Smooth muscle cell of the pulmonary artery (primary cell): ENCODE results near the gene RNF175. TPM values are rescaled to one million over a fixed set of nuclear protein-coding genes. Genes with fewer than 3 reads are reported as not detected.

ENCODE experiments used
- total RNA-seq: library from RNA; depleted of rRNA; stranded (reverse); fragments of >200 nt; gene quantifications from 2 replicates; pipeline ENCODE4 v1.2.3, GENCODE V29; 2014

RNF175 gene
- total RNA-seq, result not detected in 2 replicates

GRCh38 chr4:153759407-153760316, at the start of gene RNF175:
TSS of gene RNF175 (minus strand) at chr4:153760024. CDS start at chr4:153759862, 162 bp downstream.

GRCh38 chr4:153788413-153789276, 28.8 kb upstream of the RNF175 start, which contains the start of gene SFRP2:
TSS of gene SFRP2 (minus strand) at chr4:153789083. CDS start at chr4:153788835, 248 bp downstream.

DNA sequence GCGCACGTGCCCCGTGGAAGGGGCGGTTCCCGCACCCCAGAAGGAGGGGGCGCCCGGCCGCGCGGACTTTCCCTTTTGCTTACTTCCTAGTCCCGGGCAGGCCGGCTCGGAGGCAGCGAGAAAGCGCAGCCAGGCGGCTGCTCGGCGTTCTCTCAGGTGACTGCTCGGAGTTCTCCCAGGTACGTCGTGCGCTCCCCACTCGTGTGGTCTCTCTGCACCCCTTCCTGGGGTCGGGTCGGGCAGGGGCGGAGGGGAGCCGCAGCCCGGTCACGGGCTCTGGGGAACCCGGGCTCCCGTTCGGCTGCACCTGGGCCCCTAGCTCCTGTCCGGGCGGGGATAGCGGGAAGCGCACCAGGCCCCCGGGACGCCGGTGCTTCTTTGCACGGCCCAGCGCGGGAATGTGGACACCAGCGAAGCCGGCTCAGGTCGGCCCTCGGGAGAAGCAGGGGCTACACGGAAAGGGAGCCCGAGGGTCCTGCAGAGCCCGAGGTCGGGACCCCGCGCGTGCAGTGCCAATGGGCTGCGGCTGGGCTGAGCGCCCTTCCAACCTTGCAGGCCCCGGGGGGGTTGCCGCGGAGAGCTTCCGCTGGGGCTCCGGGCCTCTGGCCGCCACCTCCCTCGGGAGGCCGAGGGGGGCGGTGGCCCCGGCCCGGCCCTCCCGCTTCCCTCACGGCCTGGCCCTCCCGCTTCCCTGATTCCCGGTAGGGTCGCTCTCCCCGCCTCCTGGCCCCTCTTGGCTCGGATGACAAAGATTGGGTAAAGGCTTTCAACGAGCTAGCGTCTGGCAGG, 75.4 kb downstream of the RNF175 start, which contains the start of gene TLR2:
Gene TLR2, plus strand, starts transcription at position 99 of the 789 bp plus-strand sequence. CDS start 18,628 bp downstream, outside the sequence.

Other genes with a start within 250 kb of the RNF175 start
- 0.07 and 0.66 TPM in 2 replicates for gene TLR2, start 75.7 kb downstream of the RNF175 start, total RNA-seq
- 0.13 TPM in 2 replicates for gene SFRP2, start 29.1 kb upstream of the RNF175 start, total RNA-seq